GM12878 (cell line): Measurements from ENCODE around the gene MED31. TPM values are rescaled to one million over a fixed set of nuclear protein-coding genes. Genes with fewer than 3 reads are reported as not detected.

Source experiments
- ATAC-seq: fragments of 200-7000 bp; cut with Tn5 transposase; 3 replicates; pipeline ENCODE4 v1.9.1; 2020; ENCODE audit warnings: mild to moderate bottlenecking, moderate library complexity
- BruUV-seq: library from RNA; stranded (reverse); fragments of 400-500 nt; replicated peaks from 2 replicates; lab custom pipeline; 2021; lab: Mats Ljungman, UMichigan
- CTCF ChIA-PET: fragments of 300-600 bp; sonication (Branson Sonifier 250); formaldehyde crosslinking; extraction: SDS; loops from one replicate; lab custom pipeline; 2021; ENCODE audit warnings: inconsistent platforms; lab: Yijun Ruan, JAX
- POLR2A ChIA-PET: fragments of 350-600 bp; formaldehyde crosslinking; extraction: SDS; loops from one replicate; lab custom pipeline; 2021; ENCODE audit warnings: inconsistent platforms; lab: Charles Lee
- RAD21 ChIA-PET: fragments of 300-600 bp; sonication (Branson Sonifier 250); formaldehyde crosslinking; loops from one replicate; lab custom pipeline; 2023; ENCODE audit warnings: antibody characterized with exemption; ENCODE audit not compliant: unreplicated experiment; lab: Charles Lee
- SMC1A ChIA-PET: fragments of 300-600 bp; sonication (Branson Sonifier 250); formaldehyde crosslinking; loops from one replicate; lab custom pipeline; 2023; ENCODE audit not compliant: unreplicated experiment, uncharacterized antibody; lab: Charles Lee
- DNase-seq: peaks from one replicate; pipeline ENCODE4 v3.0.0-alpha.2; 2011; ENCODE audit warnings: low read depth, low spot score
- FAIRE-seq: peaks from 3 replicates; lab custom pipeline; 2011; peaks lifted over from hg19 to GRCh38; lab: Jason Lieb, UNC
- H2AFZ ChIP-seq: 2 replicates; pipeline ENCODE4 v1.6.0; 2011; ENCODE audit warnings: low read depth, low read length, control low read depth; ENCODE audit not compliant: control insufficient read depth
- H3K27ac ChIP-seq: 2 replicates; pipeline ENCODE4 v1.5.1; 2011; ENCODE audit warnings: control low read depth; ENCODE audit not compliant: control insufficient read depth, insufficient read depth
- H3K27me3 ChIP-seq, 2 experiments: replicated peaks in 1 of 2; 2 replicates each; pipeline versions ENCODE4 v1.6.0 to v1.6.1; 2011; ENCODE audit warnings: low read length in 1 of 2; ENCODE audit not compliant: control insufficient read depth in 2 of 2, insufficient read depth in 2 of 2
- H3K36me3 ChIP-seq, 2 experiments: 2 replicates each; pipeline ENCODE4 v1.5.1; 2011; ENCODE audit warnings: low read length in 1 of 2; ENCODE audit not compliant: control insufficient read depth in 2 of 2, insufficient read depth in 2 of 2
- H3K4me1 ChIP-seq: 2 replicates; pipeline ENCODE4 v1.6.1; 2011; ENCODE audit warnings: mild to moderate bottlenecking, low read length, moderate library complexity, mixed read lengths; ENCODE audit not compliant: control insufficient read depth, insufficient read depth
- H3K4me2 ChIP-seq: 2 replicates; pipeline ENCODE4 v1.6.0; 2011; ENCODE audit warnings: control low read depth; ENCODE audit not compliant: control insufficient read depth, insufficient read depth
- H3K4me3 ChIP-seq: fragments of 200-600 bp; sonication (generic); 2 replicates; pipeline ENCODE4 v1.5.1; 2016
- H3K79me2 ChIP-seq: 2 replicates; pipeline ENCODE4 v1.6.0; 2011; ENCODE audit warnings: low read length; ENCODE audit not compliant: control insufficient read depth, insufficient read depth
- H3K9ac ChIP-seq: 2 replicates; pipeline ENCODE4 v1.8.0; 2011; ENCODE audit warnings: low read length, control low read depth, mixed read lengths; ENCODE audit not compliant: control insufficient read depth, insufficient read depth
- H3K9me3 ChIP-seq: replicated peaks from 3 replicates; pipeline ENCODE4 v1.5.1; 2011; ENCODE audit warnings: mild to moderate bottlenecking, low read length; ENCODE audit not compliant: control insufficient read depth, insufficient read depth
- H4K20me1 ChIP-seq: 2 replicates; pipeline ENCODE4 v1.6.0; 2011; ENCODE audit not compliant: control insufficient read depth, insufficient read depth
- CREM ChIP-seq: IDR thresholded peaks from 2 replicates; pipeline ENCODE4 v1.6.1; 2014; ENCODE audit warnings: antibody characterized with exemption, low read depth
- KLF5 ChIP-seq: fragments of 450-650 bp; IDR thresholded peaks from 2 replicates; pipeline ENCODE4 v1.6.1; 2014; ENCODE audit warnings: mild to moderate bottlenecking; ENCODE audit not compliant: partially characterized antibody
- MTA2 ChIP-seq: fragments of 450-650 bp; IDR thresholded peaks from 2 replicates; pipeline ENCODE4 v1.6.1; 2016; ENCODE audit warnings: low read depth, mild to moderate bottlenecking, moderate library complexity
- PAX8 ChIP-seq: fragments of 450-650 bp; IDR thresholded peaks from 2 replicates; pipeline ENCODE4 v1.6.1; 2017; ENCODE audit warnings: mild to moderate bottlenecking, moderate library complexity
- RBBP5 ChIP-seq: fragments of 200-600 bp; sonication (generic); conservative IDR thresholded peaks from 2 replicates; pipeline ENCODE4 v1.6.1; 2016
- RFX5 ChIP-seq: IDR thresholded peaks from 2 replicates; pipeline ENCODE4 v1.6.1; 2011; ENCODE audit warnings: low read depth, low read length, improper control_type of control experiment
- SIX5 ChIP-seq: IDR thresholded peaks from 2 replicates; pipeline ENCODE4 v1.6.1; 2011; ENCODE audit warnings: mild to moderate bottlenecking, low read depth, low read length, moderate library complexity; ENCODE audit not compliant: severe bottlenecking
- ZBTB33 ChIP-seq: fragments of 450-650 bp; IDR thresholded peaks from 2 replicates; pipeline ENCODE4 v1.6.1; 2017; ENCODE audit warnings: mild to moderate bottlenecking
- ZNF217 ChIP-seq: fragments of 450-650 bp; IDR thresholded peaks from 2 replicates; pipeline ENCODE4 v1.6.1; 2017; ENCODE audit warnings: antibody characterized with exemption, mild to moderate bottlenecking
- WGBS: methylation state at CpG from one replicate; pipeline ENCODE4 v1.1.6; 2016; ENCODE audit warnings: low lambda C conversion rate; ENCODE audit not compliant: insufficient replicate concordance, insufficient coverage; ENCODE audit errors: missing lambda C conversion rate; 5-methylcytosine and 5-hydroxymethylcytosine counted together
- in situ Hi-C: fragments of 300-500 bp; cut with MboI; formaldehyde crosslinking; loops from 9 replicates; pipeline ENCODE4 v1.14.3; 2018; ENCODE audit warnings: mixed read lengths
- intact Hi-C: fragments of 100-400 bp; cut with micrococcal nuclease; formaldehyde crosslinking; loops from one replicate; pipeline ENCODE4 v1.14.2; 2022; ENCODE audit not compliant: unreplicated experiment
- polyA plus RNA-seq, 11 experiments: library from polyadenylated mRNA; depleted of rRNA in 4 of 11; unstranded in 6 of 11; stranded (reverse) in 5 of 11; fragments of >200 nt; fragmentation: Nextera tagmentation in 4 of 11; fragmentation: Illumina TruSeq in 1 of 11; extraction: Ambion mirVana in 4 of 11; extraction: Trizol in 1 of 11; gene quantifications; 1 replicate in 1 of 11; 2 replicates in 10 of 11; pipeline versions ENCODE4 v1.2.1 to v1.2.3, GENCODE V29; 2011 to 2016; ENCODE audit warnings: inconsistent platforms in 2 of 11, missing spikeins in 2 of 11, low read depth in 1 of 11
- total RNA-seq, 4 experiments: library from RNA; depleted of rRNA in 3 of 4; stranded (reverse); fragments of >200 nt in 3 of 4; fragmentation: Illumina TruSeq in 1 of 4; extraction: Trizol in 1 of 4; gene quantifications; 2 replicates each; pipeline versions ENCODE4 v1.2.1 to v1.2.3, GENCODE V29; 2013 to 2021
- TF ChIP-seq, protein P1 (sequence below): fragments of 150-350 bp; IDR thresholded peaks from 2 replicates; pipeline ENCODE4 v1.6.1; 2016; ENCODE audit warnings: low read depth, low read length
- TF ChIP-seq, protein P2 (sequence below): fragments of 450-650 bp; IDR thresholded peaks from 2 replicates; pipeline ENCODE4 v1.6.1; 2018; ENCODE audit warnings: borderline replicate concordance, mild to moderate bottlenecking; ENCODE audit not compliant: partially characterized antibody
- TF ChIP-seq, protein P3 (sequence below): fragments of 450-650 bp; formaldehyde crosslinking; IDR thresholded peaks from 2 replicates; pipeline ENCODE4 v1.4.0; 2022; ENCODE audit warnings: mild to moderate bottlenecking, moderate library complexity

MED31 gene
- total and polyA plus RNA-seq, 10 of the 15 experiments (the other 5 are each of a cell fraction or from before 2014, with no cell fraction given): 14.4 to 71.1 (median 34.6) TPM

- RAD21 ChIA-PET: no interaction called here
- Histone ChIP-seq H3K27me3 (peaks cover 0 to 5% of the 10 kb centered on the region in 2 experiments; a peak in 3 of 4 replicates), H3K4me2 (no peak overlapping the region), H3K4me1 (peaks cover 4% of the 10 kb centered on the region; the same call in 1 of the 2 replicates), H3K9me3 (no peaks in the 10 kb centered on the region), H3K4me3 (no peak overlapping the region), H3K27ac (no peak overlapping the region), H3K79me2 (no peaks in the 10 kb centered on the region), H2AFZ (no peak overlapping the region), H4K20me1 (no peaks in the 10 kb centered on the region), H3K9ac (no peak overlapping the region), H3K36me3 (no peaks in the 10 kb centered on the region)
- in situ Hi-C loops (no loop called here), intact Hi-C loops (no loop called here)
- FAIRE-seq: no peak
- no peak for DNase-seq
- SMC1A ChIA-PET: no interaction called here
- POLR2A ChIA-PET: interaction anchor here (0.5 kb wide), 1 partner anchor 941 kb away, joined by 3 read pairs; no protein-coding TSS in a partner anchor
- no TSS peak for BruUV-seq
- no peak for ATAC-seq
- CTCF ChIA-PET: no interaction called here
- WGBS: 54% methylated on average over 11 of the region's 11 CpGs
- no peak for TF ChIP-seq CREM
- no peak for TF ChIP-seq PAX8
- TF ChIP-seq, protein P1, sequence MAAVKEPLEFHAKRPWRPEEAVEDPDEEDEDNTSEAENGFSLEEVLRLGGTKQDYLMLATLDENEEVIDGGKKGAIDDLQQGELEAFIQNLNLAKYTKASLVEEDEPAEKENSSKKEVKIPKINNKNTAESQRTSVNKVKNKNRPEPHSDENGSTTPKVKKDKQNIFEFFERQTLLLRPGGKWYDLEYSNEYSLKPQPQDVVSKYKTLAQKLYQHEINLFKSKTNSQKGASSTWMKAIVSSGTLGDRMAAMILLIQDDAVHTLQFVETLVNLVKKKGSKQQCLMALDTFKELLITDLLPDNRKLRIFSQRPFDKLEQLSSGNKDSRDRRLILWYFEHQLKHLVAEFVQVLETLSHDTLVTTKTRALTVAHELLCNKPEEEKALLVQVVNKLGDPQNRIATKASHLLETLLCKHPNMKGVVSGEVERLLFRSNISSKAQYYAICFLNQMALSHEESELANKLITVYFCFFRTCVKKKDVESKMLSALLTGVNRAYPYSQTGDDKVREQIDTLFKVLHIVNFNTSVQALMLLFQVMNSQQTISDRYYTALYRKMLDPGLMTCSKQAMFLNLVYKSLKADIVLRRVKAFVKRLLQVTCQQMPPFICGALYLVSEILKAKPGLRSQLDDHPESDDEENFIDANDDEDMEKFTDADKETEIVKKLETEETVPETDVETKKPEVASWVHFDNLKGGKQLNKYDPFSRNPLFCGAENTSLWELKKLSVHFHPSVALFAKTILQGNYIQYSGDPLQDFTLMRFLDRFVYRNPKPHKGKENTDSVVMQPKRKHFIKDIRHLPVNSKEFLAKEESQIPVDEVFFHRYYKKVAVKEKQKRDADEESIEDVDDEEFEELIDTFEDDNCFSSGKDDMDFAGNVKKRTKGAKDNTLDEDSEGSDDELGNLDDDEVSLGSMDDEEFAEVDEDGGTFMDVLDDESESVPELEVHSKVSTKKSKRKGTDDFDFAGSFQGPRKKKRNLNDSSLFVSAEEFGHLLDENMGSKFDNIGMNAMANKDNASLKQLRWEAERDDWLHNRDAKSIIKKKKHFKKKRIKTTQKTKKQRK: no peak
- TF ChIP-seq, protein P2, sequence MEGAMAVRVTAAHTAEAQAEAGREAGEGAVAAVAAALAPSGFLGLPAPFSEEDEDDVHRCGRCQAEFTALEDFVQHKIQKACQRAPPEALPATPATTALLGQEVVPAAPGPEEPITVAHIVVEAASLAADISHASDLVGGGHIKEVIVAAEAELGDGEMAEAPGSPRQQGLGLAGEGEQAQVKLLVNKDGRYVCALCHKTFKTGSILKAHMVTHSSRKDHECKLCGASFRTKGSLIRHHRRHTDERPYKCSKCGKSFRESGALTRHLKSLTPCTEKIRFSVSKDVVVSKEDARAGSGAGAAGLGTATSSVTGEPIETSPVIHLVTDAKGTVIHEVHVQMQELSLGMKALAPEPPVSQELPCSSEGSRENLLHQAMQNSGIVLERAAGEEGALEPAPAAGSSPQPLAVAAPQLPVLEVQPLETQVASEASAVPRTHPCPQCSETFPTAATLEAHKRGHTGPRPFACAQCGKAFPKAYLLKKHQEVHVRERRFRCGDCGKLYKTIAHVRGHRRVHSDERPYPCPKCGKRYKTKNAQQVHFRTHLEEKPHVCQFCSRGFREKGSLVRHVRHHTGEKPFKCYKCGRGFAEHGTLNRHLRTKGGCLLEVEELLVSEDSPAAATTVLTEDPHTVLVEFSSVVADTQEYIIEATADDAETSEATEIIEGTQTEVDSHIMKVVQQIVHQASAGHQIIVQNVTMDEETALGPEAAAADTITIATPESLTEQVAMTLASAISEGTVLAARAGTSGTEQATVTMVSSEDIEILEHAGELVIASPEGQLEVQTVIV: no peak
- no peak for TF ChIP-seq KLF5
- no peak for TF ChIP-seq ZNF217
- no peak for TF ChIP-seq MTA2
- TF ChIP-seq RBBP5: no peak
- no peak for TF ChIP-seq RFX5
- no peak for TF ChIP-seq ZBTB33
- TF ChIP-seq, protein P3, sequence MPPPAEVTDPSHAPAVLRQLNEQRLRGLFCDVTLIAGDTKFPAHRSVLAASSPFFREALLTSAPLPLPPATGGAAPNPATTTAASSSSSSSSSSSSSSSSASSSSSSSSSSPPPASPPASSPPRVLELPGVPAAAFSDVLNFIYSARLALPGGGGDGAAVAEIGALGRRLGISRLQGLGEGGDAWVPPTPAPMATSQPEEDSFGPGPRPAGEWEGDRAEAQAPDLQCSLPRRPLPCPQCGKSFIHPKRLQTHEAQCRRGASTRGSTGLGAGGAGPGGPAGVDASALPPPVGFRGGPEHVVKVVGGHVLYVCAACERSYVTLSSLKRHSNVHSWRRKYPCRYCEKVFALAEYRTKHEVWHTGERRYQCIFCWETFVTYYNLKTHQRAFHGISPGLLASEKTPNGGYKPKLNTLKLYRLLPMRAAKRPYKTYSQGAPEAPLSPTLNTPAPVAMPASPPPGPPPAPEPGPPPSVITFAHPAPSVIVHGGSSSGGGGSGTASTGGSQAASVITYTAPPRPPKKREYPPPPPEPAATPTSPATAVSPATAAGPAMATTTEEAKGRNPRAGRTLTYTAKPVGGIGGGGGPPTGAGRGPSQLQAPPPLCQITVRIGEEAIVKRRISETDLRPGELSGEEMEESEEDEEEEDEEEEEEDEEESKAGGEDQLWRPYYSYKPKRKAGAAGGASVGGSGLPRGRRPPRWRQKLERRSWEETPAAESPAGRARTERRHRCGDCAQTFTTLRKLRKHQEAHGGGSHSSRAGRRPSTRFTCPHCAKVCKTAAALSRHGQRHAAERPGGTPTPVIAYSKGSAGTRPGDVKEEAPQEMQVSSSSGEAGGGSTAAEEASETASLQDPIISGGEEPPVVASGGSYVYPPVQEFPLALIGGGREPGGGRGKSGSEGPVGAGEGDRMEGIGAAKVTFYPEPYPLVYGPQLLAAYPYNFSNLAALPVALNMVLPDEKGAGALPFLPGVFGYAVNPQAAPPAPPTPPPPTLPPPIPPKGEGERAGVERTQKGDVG (CRISPR knock-in tag): no peak
- no peak for TF ChIP-seq SIX5
These were observed 23.9 kb upstream of the MED31 start for GRCh38 chr17:6675201-6675825.
